K562 (cell line): ENCODE data around the gene GALNT13. TPM values are rescaled to one million over a fixed set of nuclear protein-coding genes. Genes with fewer than 3 reads are reported as not detected.

ENCODE experiments used
- ATAC-seq: fragments of 200-7000 bp; cut with Tn5 transposase; 3 replicates; pipeline ENCODE4 v1.9.1; 2020; ENCODE audit warnings: moderate library complexity
- BruUV-seq: library from RNA; stranded (reverse); fragments of 400-500 nt; replicated peaks from 2 replicates; lab custom pipeline; 2021; lab: Mats Ljungman, UMichigan
- CTCF ChIA-PET: fragments of 300-600 bp; formaldehyde crosslinking; extraction: SDS; loops from one replicate; lab custom pipeline; 2021; ENCODE audit warnings: low intra/inter-chr PET ratio; lab: Yijun Ruan, JAX
- POLR2A ChIA-PET: fragments of 300-600, 350-650 bp; sonication (Branson Sonifier 250); formaldehyde crosslinking; extraction: SDS; loops from one replicate; lab custom pipeline; 2021; ENCODE audit warnings: antibody characterized with exemption, inconsistent platforms; lab: Yijun Ruan, JAX
- DNase-seq, 4 experiments: peaks; one replicate each; pipeline versions ENCODE4 v3.0.0 to v3.0.0-alpha.2; 2011 to 2018; ENCODE audit warnings: low spot score in 3 of 4, mixed read lengths in 3 of 4; ENCODE audit errors: extremely low read depth in 1 of 4
- FAIRE-seq: peaks from 2 replicates; lab custom pipeline; 2011; peaks lifted over from hg19 to GRCh38; lab: Jason Lieb, UNC
- H2AFZ ChIP-seq: 2 replicates; pipeline ENCODE4 v1.6.0; 2011; ENCODE audit warnings: low read depth, low read length, control low read depth, inconsistent platforms
- H3K27ac ChIP-seq: fragments of 200-600 bp; 3 replicates; pipeline ENCODE4 v1.8.0; 2011; ENCODE audit warnings: low read depth, mild to moderate bottlenecking, control low read depth, inconsistent platforms, low read length, moderate library complexity, mixed read lengths; ENCODE audit errors: extremely low read depth
- H3K27me3 ChIP-seq, 2 experiments: fragments of 300-600 bp in 1 of 2; 2 replicates in 1 of 2; 3 replicates in 1 of 2; pipeline versions ENCODE4 v1.6.0 to v1.8.0; 2011; ENCODE audit warnings: inconsistent platforms in 2 of 2, low read length in 2 of 2, mild to moderate bottlenecking in 1 of 2, mixed read lengths in 1 of 2, moderate library complexity in 1 of 2; ENCODE audit not compliant: control insufficient read depth in 2 of 2, insufficient read depth in 2 of 2
- H3K36me3 ChIP-seq: fragments of 300-600 bp; 3 replicates; pipeline ENCODE4 v1.8.0; 2011; ENCODE audit warnings: mild to moderate bottlenecking, low read length, inconsistent platforms; ENCODE audit not compliant: control insufficient read depth, insufficient read depth
- H3K4me1 ChIP-seq, 2 experiments: fragments of 200-600 bp in 1 of 2; replicated peaks in 1 of 2; 2 replicates in 1 of 2; 3 replicates in 1 of 2; pipeline versions ENCODE4 v1.5.1 to v1.8.0; 2011; ENCODE audit warnings: inconsistent platforms in 2 of 2, low read length in 2 of 2, mild to moderate bottlenecking in 1 of 2, mixed read lengths in 1 of 2, moderate library complexity in 1 of 2; ENCODE audit not compliant: control insufficient read depth in 2 of 2, insufficient read depth in 2 of 2
- H3K4me2 ChIP-seq: 2 replicates; pipeline ENCODE4 v1.6.1; 2011; ENCODE audit warnings: low read length, control low read depth, inconsistent platforms, mixed read lengths; ENCODE audit not compliant: insufficient read depth
- H3K4me3 ChIP-seq: fragments of 200-600 bp; sonication (generic), shearing (Covaris generic); 2 replicates; pipeline ENCODE4 v1.5.1; 2016; ENCODE audit warnings: control low read depth, inconsistent platforms
- H3K79me2 ChIP-seq: fragments of 200-600 bp; 3 replicates; pipeline ENCODE4 v1.8.0; 2011; ENCODE audit warnings: low read length, inconsistent platforms; ENCODE audit not compliant: control insufficient read depth, insufficient read depth
- H3K9ac ChIP-seq, 2 experiments: 2 replicates each; pipeline versions ENCODE4 v1.6.0 to v1.6.1; 2011; ENCODE audit warnings: low read depth in 2 of 2, low read length in 2 of 2, control low read depth in 1 of 2, inconsistent platforms in 1 of 2, mild to moderate bottlenecking in 1 of 2, mixed read lengths in 1 of 2; ENCODE audit not compliant: insufficient read depth in 1 of 2
- H3K9me1 ChIP-seq: one replicate; pipeline ENCODE4 v1.6.0; 2011; ENCODE audit warnings: inconsistent platforms, mild to moderate bottlenecking, low read length, moderate library complexity; ENCODE audit not compliant: control insufficient read depth, insufficient read depth
- H3K9me3 ChIP-seq: replicated peaks from 2 replicates; pipeline ENCODE4 v1.5.1; 2011; ENCODE audit warnings: low read depth, low read length, inconsistent platforms; ENCODE audit not compliant: control insufficient read depth, insufficient read depth
- H4K20me1 ChIP-seq: replicated peaks from 2 replicates; pipeline ENCODE4 v1.6.1; 2011; ENCODE audit warnings: low read length, inconsistent platforms, mixed read lengths; ENCODE audit not compliant: control insufficient read depth, insufficient read depth
- ARHGAP35 ChIP-seq: fragments of 450-650 bp; IDR thresholded peaks from 2 replicates; pipeline ENCODE4 v1.6.1; 2018; ENCODE audit not compliant: partially characterized antibody
- MBD2 ChIP-seq: sonication (generic); IDR thresholded peaks from 2 replicates; pipeline ENCODE4 v1.6.1; 2016; ENCODE audit warnings: low read depth, borderline replicate concordance
- POLR2G ChIP-seq: fragments of 200-400 bp; formaldehyde crosslinking; IDR thresholded peaks from 2 replicates; pipeline ENCODE4 v1.6.1; 2017; ENCODE audit warnings: low read depth, mild to moderate bottlenecking, antibody characterized with exemption, low read length, moderate library complexity
- RBM15 ChIP-seq: fragments of 200-400 bp; formaldehyde crosslinking; IDR thresholded peaks from 2 replicates; pipeline ENCODE4 v1.6.1; 2018; ENCODE audit warnings: mild to moderate bottlenecking, low read length, moderate library complexity; ENCODE audit not compliant: insufficient read depth
- SRF ChIP-seq, 2 experiments: fragments of 250-450, 450-650 bp in 1 of 2; sonication (Bioruptor Pico) in 1 of 2; sonication (generic) in 1 of 2; formaldehyde crosslinking; IDR thresholded peaks; 2 replicates each; pipeline versions ENCODE4 v1.5.0 to v1.5.1; 2020 to 2022; ENCODE audit warnings: mild to moderate bottlenecking in 1 of 2, missing genetic modification reagents in 1 of 2
- in situ Hi-C: fragments of 300-500 bp; cut with MboI; formaldehyde crosslinking; loops from 4 replicates; pipeline ENCODE4 v1.15.0; 2018; ENCODE audit warnings: inconsistent platforms, mixed read lengths
- intact Hi-C: fragments of 100-400 bp; cut with micrococcal nuclease; formaldehyde crosslinking; loops from 2 replicates; pipeline ENCODE4 v1.14.2; 2022
- polyA plus RNA-seq, 8 experiments: library from polyadenylated mRNA; depleted of rRNA in 4 of 8; stranded (reverse) in 5 of 8; unstranded in 3 of 8; fragments of >200 nt; fragmentation: Nextera tagmentation in 2 of 8; fragmentation: Illumina TruSeq in 1 of 8; extraction: Ambion mirVana in 2 of 8; extraction: Trizol in 1 of 8; gene quantifications; 2 replicates each; pipeline versions ENCODE4 v1.2.1 to v1.2.3, GENCODE V29; 2011 to 2014; ENCODE audit warnings: inconsistent platforms in 1 of 8, missing spikeins in 1 of 8
- total RNA-seq, 7 experiments: library from RNA; depleted of rRNA in 6 of 7; stranded (reverse); fragments of >200 nt in 6 of 7; fragmentation: Illumina TruSeq in 2 of 7; extraction: Trizol in 2 of 7; gene quantifications; 2 replicates each; pipeline versions ENCODE4 v1.2.1 to v1.2.3, GENCODE V29; 2011 to 2021; ENCODE audit warnings: low replicate concordance in 1 of 7
- TF ChIP-seq, protein P1 (sequence below): fragments of 250-450 bp; sonication (Bioruptor Pico); IDR thresholded peaks from 2 replicates; pipeline ENCODE4 v1.8.0; 2021; ENCODE audit warnings: moderate library complexity, mild to moderate bottlenecking, inconsistent platforms
- TF ChIP-seq, protein P2 (sequence below), 2 experiments: IDR thresholded peaks; 2 replicates each; pipeline ENCODE4 v1.6.1; 2012; ENCODE audit warnings: improper control_type of control experiment in 2 of 2, low read depth in 2 of 2, low read length in 2 of 2, borderline replicate concordance in 1 of 2

The GALNT13 gene
- total and polyA plus RNA-seq, 9 of the 15 experiments (the other 6 are each of a cell fraction or from before 2014, with no cell fraction given): not detected

DNA sequence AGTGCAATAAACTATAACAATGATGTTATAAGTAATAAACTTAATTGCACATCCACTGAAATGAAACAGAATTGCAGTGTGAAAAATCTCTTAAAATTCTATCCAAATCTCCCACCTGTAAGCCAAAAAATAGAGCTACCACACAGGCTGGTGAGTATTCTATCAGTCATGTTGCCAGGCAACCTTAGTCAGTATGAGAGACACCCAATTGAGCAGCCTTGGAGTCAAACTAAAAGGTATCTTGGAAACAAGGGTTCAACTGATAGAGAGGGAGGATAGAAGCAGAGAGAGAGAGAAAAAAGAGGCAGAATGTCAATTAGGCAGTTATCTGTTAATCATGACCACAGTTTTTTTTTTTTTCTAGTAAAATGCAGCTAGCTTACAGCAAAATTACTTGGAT lies 45.8 kb downstream of the GALNT13 start:
- Histone ChIP-seq H3K79me2 (no peaks in the 10 kb centered on the region), H3K36me3 (no peaks in the 10 kb centered on the region), H3K4me3 (no peak overlapping the region), H3K4me1 (no peaks in the 10 kb centered on the region), H3K9ac (no peak overlapping the region), H2AFZ (no peak overlapping the region), H3K27me3 (no peaks in the 10 kb centered on the region), H3K9me3 (no peaks in the 10 kb centered on the region), H3K4me2 (no peak overlapping the region), H3K9me1 (no peaks in the 10 kb centered on the region), H4K20me1 (no peaks in the 10 kb centered on the region), H3K27ac (no peak overlapping the region)
- TF ChIP-seq ARHGAP35 (no peak), MBD2 (no peak), SRF (CRISPR knock-in tag; IDR thresholded peaks at IDR 0.05) (no peak), RBM15 (no peak), POLR2G (no peak)
- TF ChIP-seq, protein P1, sequence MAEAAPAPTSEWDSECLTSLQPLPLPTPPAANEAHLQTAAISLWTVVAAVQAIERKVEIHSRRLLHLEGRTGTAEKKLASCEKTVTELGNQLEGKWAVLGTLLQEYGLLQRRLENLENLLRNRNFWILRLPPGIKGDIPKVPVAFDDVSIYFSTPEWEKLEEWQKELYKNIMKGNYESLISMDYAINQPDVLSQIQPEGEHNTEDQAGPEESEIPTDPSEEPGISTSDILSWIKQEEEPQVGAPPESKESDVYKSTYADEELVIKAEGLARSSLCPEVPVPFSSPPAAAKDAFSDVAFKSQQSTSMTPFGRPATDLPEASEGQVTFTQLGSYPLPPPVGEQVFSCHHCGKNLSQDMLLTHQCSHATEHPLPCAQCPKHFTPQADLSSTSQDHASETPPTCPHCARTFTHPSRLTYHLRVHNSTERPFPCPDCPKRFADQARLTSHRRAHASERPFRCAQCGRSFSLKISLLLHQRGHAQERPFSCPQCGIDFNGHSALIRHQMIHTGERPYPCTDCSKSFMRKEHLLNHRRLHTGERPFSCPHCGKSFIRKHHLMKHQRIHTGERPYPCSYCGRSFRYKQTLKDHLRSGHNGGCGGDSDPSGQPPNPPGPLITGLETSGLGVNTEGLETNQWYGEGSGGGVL (CRISPR knock-in tag): no peak
- TF ChIP-seq, protein P2, sequence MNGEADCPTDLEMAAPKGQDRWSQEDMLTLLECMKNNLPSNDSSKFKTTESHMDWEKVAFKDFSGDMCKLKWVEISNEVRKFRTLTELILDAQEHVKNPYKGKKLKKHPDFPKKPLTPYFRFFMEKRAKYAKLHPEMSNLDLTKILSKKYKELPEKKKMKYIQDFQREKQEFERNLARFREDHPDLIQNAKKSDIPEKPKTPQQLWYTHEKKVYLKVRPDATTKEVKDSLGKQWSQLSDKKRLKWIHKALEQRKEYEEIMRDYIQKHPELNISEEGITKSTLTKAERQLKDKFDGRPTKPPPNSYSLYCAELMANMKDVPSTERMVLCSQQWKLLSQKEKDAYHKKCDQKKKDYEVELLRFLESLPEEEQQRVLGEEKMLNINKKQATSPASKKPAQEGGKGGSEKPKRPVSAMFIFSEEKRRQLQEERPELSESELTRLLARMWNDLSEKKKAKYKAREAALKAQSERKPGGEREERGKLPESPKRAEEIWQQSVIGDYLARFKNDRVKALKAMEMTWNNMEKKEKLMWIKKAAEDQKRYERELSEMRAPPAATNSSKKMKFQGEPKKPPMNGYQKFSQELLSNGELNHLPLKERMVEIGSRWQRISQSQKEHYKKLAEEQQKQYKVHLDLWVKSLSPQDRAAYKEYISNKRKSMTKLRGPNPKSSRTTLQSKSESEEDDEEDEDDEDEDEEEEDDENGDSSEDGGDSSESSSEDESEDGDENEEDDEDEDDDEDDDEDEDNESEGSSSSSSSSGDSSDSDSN (IDR thresholded peaks at IDR 0.05; ENCODE audit: borderline replicate concordance in 1 of 2, low read depth in 2 of 2, low read length in 2 of 2): no peak
- ChIA-PET CTCF (no interaction called here), POLR2A (no interaction called here)
- intact Hi-C loops (no loop called here), in situ Hi-C loops (no loop called here)
- no peak for ATAC-seq
- BruUV-seq: no TSS peak
- no peak for FAIRE-seq
- DNase-seq: no peak
